ENCODE results near the gene RIMS3. TPM values are rescaled to one million over a fixed set of nuclear protein-coding genes. Genes with fewer than 3 reads are reported as not detected.
A peak's percentile ranks its signal among the peaks of the same experiment; 100 is the strongest.

Gene RIMS3
- total RNA-seq, 6 donors from 2014 or later = 2.7 to 9.9 (median 3.5) TPM

GRCh38 chr1:40640314-40641076 lies 25.0 kb downstream of the RIMS3 start:
- ATAC-seq (ENCODE audit: low FRiP score in 2 of 2) (no peak), DNase-seq (no peak)
- Histone ChIP-seq H3K4me3 (no peak overlapping the region), H3K9me3 (no peaks in the 10 kb centered on the region), H3K36me3 (no peaks in the 10 kb centered on the region), H3K27me3 (no peaks in the 10 kb centered on the region), H3K27ac (no peak overlapping the region), H3K4me1 (no peaks in the 10 kb centered on the region)
- WGBS, 2 donors = 82 to 84% methylated on average over 10 of the region's 10 CpGs
- no peak for TF ChIP-seq POLR2A (IDR thresholded peaks at IDR 0.05)
- no peak for TF ChIP-seq CTCF (IDR thresholded peaks at IDR 0.05)
- no peak for TF ChIP-seq POLR2AphosphoS5 (IDR thresholded peaks at IDR 0.05)
- TF ChIP-seq EP300 (IDR thresholded peaks at IDR 0.05) = no peak

DNA sequence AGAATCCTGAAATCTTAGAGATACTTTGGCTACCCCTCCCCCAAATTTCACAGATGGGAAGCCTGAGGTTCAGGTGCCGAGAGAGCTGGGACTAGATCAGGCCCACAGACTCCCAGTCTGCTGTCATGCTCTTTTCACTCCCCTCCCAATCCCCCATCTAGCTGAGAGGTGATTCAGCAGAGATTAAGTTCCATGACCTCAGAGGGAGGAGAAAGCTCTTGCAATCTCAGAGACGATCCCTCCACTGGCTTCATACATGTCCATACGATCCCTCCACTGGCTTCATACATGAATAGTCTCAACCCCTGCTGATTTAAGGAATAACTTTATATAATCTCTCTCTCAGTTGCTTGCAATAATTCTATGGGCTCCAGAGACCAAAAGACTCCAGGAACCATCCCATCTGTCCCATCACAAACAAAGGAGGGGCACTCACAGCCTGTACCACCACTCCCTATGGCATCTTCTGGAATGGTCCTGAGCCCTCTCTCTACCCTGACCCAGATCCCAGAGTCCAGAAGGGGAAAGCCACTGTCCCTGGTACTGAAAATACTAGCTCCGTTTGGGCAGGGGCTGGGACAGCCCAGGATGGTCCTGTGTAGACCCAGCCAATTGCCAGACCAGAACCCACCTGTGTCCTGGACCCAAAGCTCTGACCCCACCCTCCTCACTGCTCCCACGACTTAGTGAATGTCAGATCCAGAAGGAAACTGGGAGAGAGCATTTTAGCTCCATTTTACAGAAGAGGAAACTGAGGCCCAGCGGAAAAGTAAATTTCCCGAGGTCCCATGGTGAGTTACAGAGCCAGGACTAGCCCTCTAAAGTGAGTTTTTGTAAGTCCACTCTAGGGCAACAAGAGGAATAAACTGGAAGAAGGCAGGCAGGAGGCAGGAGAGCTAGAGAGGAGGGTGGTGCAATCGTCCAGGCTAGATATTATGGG lies 27.1 kb downstream of the RIMS3 start:
- no peaks in the 10 kb centered on the region for H3K36me3 ChIP-seq
- no peak overlapping the region for H3K27ac ChIP-seq
- H3K4me1 ChIP-seq = no peaks in the 10 kb centered on the region
- WGBS, 2 donors = 72 to 87% methylated on average over 6 to 8 of the region's 8 CpGs
- no peaks in the 10 kb centered on the region for H3K27me3 ChIP-seq
- DNase-seq (no peak), ATAC-seq (ENCODE audit: low FRiP score in 2 of 2) (peak in 1 of 2 donors; percentile 31)
- TF ChIP-seq POLR2AphosphoS5 (IDR thresholded peaks at IDR 0.05) = no peak
- no peak for TF ChIP-seq EP300 (IDR thresholded peaks at IDR 0.05)
- no peak for TF ChIP-seq CTCF (IDR thresholded peaks at IDR 0.05)
- TF ChIP-seq POLR2A (IDR thresholded peaks at IDR 0.05) = no peak
- H3K9me3 ChIP-seq = no peaks in the 10 kb centered on the region
- H3K4me3 ChIP-seq = no peak overlapping the region

DNA sequence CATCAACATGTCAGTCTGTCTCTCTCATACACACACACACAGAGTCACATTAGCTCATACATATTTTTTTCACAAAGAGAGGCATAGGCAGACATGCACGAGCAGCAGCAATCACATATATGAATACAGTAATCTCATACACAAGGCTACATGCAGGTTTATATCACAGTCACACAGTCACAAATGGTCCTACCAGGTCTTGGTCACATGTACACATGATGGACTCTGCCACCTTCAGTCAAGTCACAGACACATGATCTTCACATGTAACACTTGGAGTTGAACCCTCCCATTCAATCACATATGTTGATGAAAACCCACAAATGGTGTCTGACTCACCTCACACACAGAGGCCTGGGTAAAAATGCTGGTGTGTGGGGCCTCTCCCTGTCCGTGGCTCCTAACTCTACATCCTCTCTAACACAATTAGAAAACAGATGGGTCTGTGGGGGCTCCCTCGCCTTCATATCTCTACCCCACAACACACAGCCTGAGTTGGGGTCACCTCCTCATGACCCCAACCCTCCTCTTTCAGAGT lies 27.9 kb downstream of the RIMS3 start:
- DNase-seq = no peak
- TF ChIP-seq CTCF (IDR thresholded peaks at IDR 0.05) = no peak
- TF ChIP-seq POLR2A (IDR thresholded peaks at IDR 0.05) = no peak
- TF ChIP-seq EP300 (IDR thresholded peaks at IDR 0.05) = no peak
- no peak for TF ChIP-seq POLR2AphosphoS5 (IDR thresholded peaks at IDR 0.05)
- H3K4me3 ChIP-seq = no peak overlapping the region
- H3K27me3 ChIP-seq = no peaks in the 10 kb centered on the region
- no peaks in the 10 kb centered on the region for H3K9me3 ChIP-seq
- no peak for ATAC-seq (ENCODE audit: low FRiP score in 2 of 2)
- H3K36me3 ChIP-seq = no peaks in the 10 kb centered on the region
- 78 to 90% methylated on average over 3 of the region's 3 CpGs for WGBS, 2 donors
- no peaks in the 10 kb centered on the region for H3K4me1 ChIP-seq
- no peak overlapping the region for H3K27ac ChIP-seq

- Histone ChIP-seq H3K36me3 (no peaks in the 10 kb centered on the region), H3K4me3 (no peak overlapping the region), H3K27me3 (no peaks in the 10 kb centered on the region), H3K4me1 (no peaks in the 10 kb centered on the region), H3K9me3 (no peaks in the 10 kb centered on the region), H3K27ac (no peak overlapping the region)
- no peak for ATAC-seq (ENCODE audit: low FRiP score in 2 of 2)
- 60 to 70% methylated on average over 2 to 6 of the region's 6 CpGs for WGBS, 2 donors
- no peak for TF ChIP-seq CTCF (IDR thresholded peaks at IDR 0.05)
- no peak for TF ChIP-seq POLR2AphosphoS5 (IDR thresholded peaks at IDR 0.05)
- no peak for TF ChIP-seq EP300 (IDR thresholded peaks at IDR 0.05)
- no peak for TF ChIP-seq POLR2A (IDR thresholded peaks at IDR 0.05)
- no peak for DNase-seq
Observed at GRCh38 chr1:40636777-40637176, 28.7 kb downstream of the RIMS3 start.
